Osteocyte (in vitro differentiated cells): ENCODE measurements around the gene CORO1C. TPM values are rescaled to one million over a fixed set of nuclear protein-coding genes. Genes with fewer than 3 reads are reported as not detected.
"Not testable (repeated sequence)": the region's sequence is repeated elsewhere in the genome, so short reads cannot be mapped to it uniquely, and the experiment has no call there.

Experiments
- DNase-seq: peaks from one replicate; pipeline ENCODE4 v3.0.0; 2021; ENCODE audit warnings: mixed read lengths; ENCODE audit not compliant: unreplicated experiment; ENCODE audit errors: extremely low spot score
- H3K27ac Mint-ChIP-seq: one replicate; pipeline ENCODE4 v1.8.0; 2021; ENCODE audit warnings: mild to moderate bottlenecking, mixed read lengths; ENCODE audit not compliant: unreplicated experiment
- H3K27me3 Mint-ChIP-seq: one replicate; pipeline ENCODE4 v1.8.0; 2021; ENCODE audit warnings: mixed read lengths; ENCODE audit not compliant: unreplicated experiment
- H3K36me3 Mint-ChIP-seq: one replicate; pipeline ENCODE4 v1.8.0; 2021; ENCODE audit warnings: mixed read lengths; ENCODE audit not compliant: unreplicated experiment
- H3K4me1 Mint-ChIP-seq: one replicate; pipeline ENCODE4 v1.8.0; 2021; ENCODE audit warnings: mixed read lengths; ENCODE audit not compliant: unreplicated experiment
- H3K4me3 Mint-ChIP-seq: one replicate; pipeline ENCODE4 v1.8.0; 2021; ENCODE audit warnings: mild to moderate bottlenecking, moderate library complexity, mixed read lengths; ENCODE audit not compliant: unreplicated experiment
- H3K9me3 Mint-ChIP-seq: one replicate; pipeline ENCODE4 v1.8.0; 2021; ENCODE audit warnings: mixed read lengths; ENCODE audit not compliant: unreplicated experiment
- total RNA-seq: library from RNA; stranded (reverse); gene quantifications from 2 replicates; pipeline ENCODE4 v1.2.1, GENCODE V29; 2021
- TF ChIP-seq, protein P1 (sequence below): fragments of 200-600 bp; sonication (generic); IDR thresholded peaks from 2 replicates; pipeline ENCODE4 v1.5.0; 2021; ENCODE audit warnings: antibody characterized with exemption, mild to moderate bottlenecking, moderate library complexity

The CORO1C gene
- total RNA-seq, 1 donor from 2014 or later, result 234 TPM

DNA sequence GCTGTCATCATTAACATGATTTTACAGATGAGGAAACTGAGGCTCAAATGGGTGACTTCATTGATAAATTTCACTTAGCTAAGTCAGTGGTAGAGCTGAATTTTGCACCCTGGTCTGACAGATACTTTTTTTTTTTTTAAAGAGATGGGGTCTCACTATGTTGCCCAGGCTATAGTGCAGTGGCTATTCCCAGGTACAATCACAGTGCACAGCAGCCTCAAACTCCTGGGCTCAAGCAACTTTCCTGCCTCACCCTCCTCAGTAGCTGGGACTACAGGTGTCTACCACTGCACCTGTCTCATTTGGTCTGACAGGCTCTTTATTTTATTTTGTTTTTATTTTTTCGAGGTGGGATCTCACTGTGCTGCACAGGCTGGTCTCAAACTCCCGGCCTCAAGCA lies 24.2 kb upstream of the CORO1C start:
- Mint-ChIP-seq H3K9me3 (no peaks in the 10 kb centered on the region), H3K27me3 (no peaks in the 10 kb centered on the region), H3K27ac (no peak overlapping the region), H3K4me3 (no peak overlapping the region), H3K36me3 (no peaks in the 10 kb centered on the region), H3K4me1 (no peaks in the 10 kb centered on the region)
- TF ChIP-seq, protein P1, sequence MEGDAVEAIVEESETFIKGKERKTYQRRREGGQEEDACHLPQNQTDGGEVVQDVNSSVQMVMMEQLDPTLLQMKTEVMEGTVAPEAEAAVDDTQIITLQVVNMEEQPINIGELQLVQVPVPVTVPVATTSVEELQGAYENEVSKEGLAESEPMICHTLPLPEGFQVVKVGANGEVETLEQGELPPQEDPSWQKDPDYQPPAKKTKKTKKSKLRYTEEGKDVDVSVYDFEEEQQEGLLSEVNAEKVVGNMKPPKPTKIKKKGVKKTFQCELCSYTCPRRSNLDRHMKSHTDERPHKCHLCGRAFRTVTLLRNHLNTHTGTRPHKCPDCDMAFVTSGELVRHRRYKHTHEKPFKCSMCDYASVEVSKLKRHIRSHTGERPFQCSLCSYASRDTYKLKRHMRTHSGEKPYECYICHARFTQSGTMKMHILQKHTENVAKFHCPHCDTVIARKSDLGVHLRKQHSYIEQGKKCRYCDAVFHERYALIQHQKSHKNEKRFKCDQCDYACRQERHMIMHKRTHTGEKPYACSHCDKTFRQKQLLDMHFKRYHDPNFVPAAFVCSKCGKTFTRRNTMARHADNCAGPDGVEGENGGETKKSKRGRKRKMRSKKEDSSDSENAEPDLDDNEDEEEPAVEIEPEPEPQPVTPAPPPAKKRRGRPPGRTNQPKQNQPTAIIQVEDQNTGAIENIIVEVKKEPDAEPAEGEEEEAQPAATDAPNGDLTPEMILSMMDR, result no peak
- DNase-seq, result no peak

DNA sequence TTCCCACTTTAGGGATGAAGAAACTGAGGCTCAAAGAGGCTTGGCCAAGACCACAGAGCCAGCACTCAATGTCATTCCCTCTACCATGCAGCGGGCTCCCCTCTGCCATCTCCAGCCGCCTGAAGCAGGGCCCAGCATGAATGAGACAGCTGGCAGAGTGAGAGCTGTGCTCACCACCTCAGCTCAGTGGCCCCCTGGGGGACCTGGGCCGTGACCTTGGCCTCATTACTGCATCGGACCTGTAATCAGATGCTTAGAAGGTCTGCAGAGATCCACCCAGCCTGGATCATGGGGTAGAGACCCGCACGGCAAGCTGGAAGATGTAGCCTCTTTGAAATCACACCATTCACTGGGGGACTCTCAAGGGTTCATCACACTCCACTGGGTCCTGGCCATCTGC lies 22.7 kb upstream of the CORO1C start:
- DNase-seq, result no peak
- H3K4me1 Mint-ChIP-seq, result no peaks in the 10 kb centered on the region
- H3K27me3 Mint-ChIP-seq, result no peaks in the 10 kb centered on the region
- no peak overlapping the region for H3K4me3 Mint-ChIP-seq
- no peaks in the 10 kb centered on the region for H3K9me3 Mint-ChIP-seq
- H3K27ac Mint-ChIP-seq, result no peak overlapping the region
- no peaks in the 10 kb centered on the region for H3K36me3 Mint-ChIP-seq
- TF ChIP-seq, protein P1, result no peak

DNA sequence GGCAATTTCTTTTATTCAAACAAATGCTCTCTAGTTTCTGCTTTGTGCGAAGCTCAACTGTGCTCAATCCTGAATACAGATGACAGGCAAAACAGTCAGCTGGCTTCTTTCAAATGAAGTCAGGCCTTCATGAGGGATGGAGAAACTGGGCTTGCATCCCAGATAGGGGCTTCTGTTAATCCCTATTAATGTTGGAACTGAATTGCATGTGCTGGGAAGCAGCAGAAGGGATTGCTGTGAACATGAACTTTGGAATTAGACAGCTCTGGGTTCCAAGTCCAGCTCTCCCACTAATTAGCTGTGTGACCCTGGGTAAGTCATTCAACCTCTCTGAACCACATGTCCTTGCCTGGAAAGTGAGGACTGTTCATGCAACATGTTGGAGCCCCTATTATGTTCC lies 21.1 kb upstream of the CORO1C start:
- TF ChIP-seq, protein P1, result no peak
- Mint-ChIP-seq H3K27me3 (no peaks in the 10 kb centered on the region), H3K4me1 (no peaks in the 10 kb centered on the region), H3K9me3 (no peaks in the 10 kb centered on the region), H3K27ac (no peak overlapping the region), H3K4me3 (no peak overlapping the region), H3K36me3 (no peaks in the 10 kb centered on the region)
- DNase-seq, result no peak

DNA sequence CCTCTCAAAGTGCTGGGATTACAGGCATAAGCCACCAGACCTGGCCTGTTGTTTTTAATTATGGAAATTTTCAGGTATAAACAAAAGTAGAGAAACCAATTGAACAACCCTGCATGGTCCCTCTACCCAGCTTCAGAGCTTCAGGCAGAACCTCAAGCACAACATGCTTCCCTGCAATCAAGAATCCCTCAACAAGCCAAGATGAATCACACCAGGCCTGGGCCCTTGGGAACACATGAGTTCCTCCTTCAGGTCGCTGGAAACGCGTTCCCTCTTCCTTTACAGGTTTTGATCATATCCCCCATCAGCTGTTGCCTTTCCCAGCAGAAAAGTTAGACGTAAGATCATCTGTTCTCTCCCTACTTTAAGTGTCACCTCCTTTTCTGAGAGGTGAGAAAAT lies 20.5 kb upstream of the CORO1C start:
- no peak overlapping the region for H3K4me3 Mint-ChIP-seq
- TF ChIP-seq, protein P1, result no peak
- DNase-seq, result no peak
- no peaks in the 10 kb centered on the region for H3K9me3 Mint-ChIP-seq
- H3K36me3 Mint-ChIP-seq, result no peaks in the 10 kb centered on the region
- H3K27me3 Mint-ChIP-seq, result no peaks in the 10 kb centered on the region
- H3K4me1 Mint-ChIP-seq, result no peaks in the 10 kb centered on the region
- no peak overlapping the region for H3K27ac Mint-ChIP-seq

DNA sequence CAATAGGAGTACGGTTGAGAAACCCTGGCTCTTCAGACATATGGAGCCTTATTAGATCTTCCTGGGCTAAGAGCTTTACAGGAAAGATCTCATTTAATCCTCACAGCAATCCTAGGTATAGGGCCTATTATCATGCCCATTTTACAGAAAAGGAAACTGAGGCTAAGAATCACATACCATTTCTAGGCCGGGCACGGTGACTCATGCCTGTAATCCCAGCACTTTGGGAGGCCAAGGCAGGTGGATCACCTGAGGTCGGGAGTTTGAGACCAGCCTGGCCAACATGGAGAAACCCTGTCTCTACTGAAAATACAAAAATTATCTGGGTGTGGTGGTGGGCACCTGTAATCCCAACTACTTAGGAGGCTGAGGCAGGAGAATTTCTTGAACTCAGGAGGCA lies 19.7 kb upstream of the CORO1C start:
- H3K4me1 Mint-ChIP-seq, DNase-seq, H3K36me3 Mint-ChIP-seq, H3K9me3 Mint-ChIP-seq, H3K4me3 Mint-ChIP-seq, H3K27ac Mint-ChIP-seq, H3K27me3 Mint-ChIP-seq: not testable (repeated sequence)

DNA sequence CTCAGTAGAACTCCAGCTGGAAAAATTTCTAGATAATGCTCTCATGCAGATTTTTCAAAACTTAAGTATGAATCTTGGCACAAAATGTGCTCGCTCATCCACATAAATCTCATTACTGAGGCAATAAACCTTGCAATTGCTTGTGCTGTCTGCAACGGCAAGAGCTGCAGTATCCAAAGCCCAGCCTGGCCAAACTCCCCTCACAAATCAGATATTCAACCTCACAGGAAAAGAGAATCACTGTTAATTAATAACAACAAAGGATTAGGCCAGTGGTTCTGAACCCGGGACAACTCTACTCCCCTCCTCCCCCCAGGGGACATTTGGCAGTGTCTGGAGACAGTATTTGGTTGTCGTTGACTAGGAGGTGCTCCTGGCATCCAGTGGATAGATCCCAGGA lies 19.2 kb upstream of the CORO1C start:
- DNase-seq, result no peak
- Mint-ChIP-seq H3K36me3 (no peaks in the 10 kb centered on the region), H3K4me3 (no peak overlapping the region)

More for the DNA sequence above, 19.2 kb upstream of the CORO1C start:
- TF ChIP-seq, protein P1, result no peak
- Mint-ChIP-seq H3K9me3 (no peaks in the 10 kb centered on the region), H3K27ac (no peak overlapping the region), H3K27me3 (no peaks in the 10 kb centered on the region), H3K4me1 (no peaks in the 10 kb centered on the region)
